Panc1 (cell line): ENCODE data around the gene PPP1R3E. TPM values are rescaled to one million over a fixed set of nuclear protein-coding genes. Genes with fewer than 3 reads are reported as not detected.

ENCODE experiments used
- ATAC-seq: fragments of 200-7000 bp; cut with Tn5 transposase; 2 replicates; pipeline ENCODE4 v1.9.1; 2020; ENCODE audit warnings: mild to moderate bottlenecking, moderate library complexity
- BruUV-seq: library from RNA; stranded (reverse); fragments of 400-500 nt; replicated peaks from 2 replicates; lab custom pipeline; 2021; lab: Mats Ljungman, UMichigan
- CTCF ChIA-PET: fragments of 300-600 bp; sonication (Branson Sonifier 250); formaldehyde crosslinking; loops from one replicate; lab custom pipeline; 2022; ENCODE audit warnings: antibody characterized with exemption; lab: Charles Lee
- POLR2A ChIA-PET: fragments of 300-600 bp; sonication (Branson Sonifier 250); formaldehyde crosslinking; loops from one replicate; lab custom pipeline; 2022; ENCODE audit warnings: antibody characterized with exemption; lab: Charles Lee
- DNase-seq: peaks from one replicate; pipeline ENCODE4 v3.0.0-alpha.2; 2010; ENCODE audit warnings: low read depth, low spot score
- H3K27ac ChIP-seq: 2 replicates; pipeline ENCODE4 v1.5.1; 2011; ENCODE audit warnings: mild to moderate bottlenecking, low read length, inconsistent platforms
- H3K27me3 ChIP-seq: fragments of 200-500 bp; sonication (Bioruptor generic); 2 replicates; pipeline ENCODE4 v1.6.0; 2014; ENCODE audit warnings: low read length, inconsistent platforms; ENCODE audit not compliant: control insufficient read depth, insufficient read depth
- H3K36me3 ChIP-seq: fragments of 200-500 bp; sonication (Bioruptor generic); 2 replicates; pipeline ENCODE4 v1.5.1; 2014; ENCODE audit warnings: inconsistent platforms, mild to moderate bottlenecking, low read length, moderate library complexity; ENCODE audit not compliant: control insufficient read depth, insufficient read depth
- H3K4me1 ChIP-seq: 2 replicates; pipeline ENCODE4 v1.5.1; 2011; ENCODE audit warnings: inconsistent platforms, mild to moderate bottlenecking, low read length, moderate library complexity; ENCODE audit not compliant: control insufficient read depth, insufficient read depth
- H3K4me3 ChIP-seq, 2 experiments: 2 replicates each; pipeline ENCODE4 v1.5.1; 2011 to 2012; ENCODE audit warnings: low read depth in 2 of 2, low read length in 2 of 2, mild to moderate bottlenecking in 2 of 2, inconsistent platforms in 1 of 2, moderate library complexity in 1 of 2
- H3K9me3 ChIP-seq: fragments of 200-500 bp; sonication (Bioruptor generic); 2 replicates; pipeline ENCODE4 v1.5.1; 2014; ENCODE audit warnings: low read depth, mild to moderate bottlenecking, inconsistent platforms, low read length, moderate library complexity; ENCODE audit not compliant: control insufficient read depth, insufficient read depth
- CTCF ChIP-seq: fragments of 450-650 bp; IDR thresholded peaks from 2 replicates; pipeline ENCODE4 v1.5.1; 2017; ENCODE audit warnings: mild to moderate bottlenecking
- POLR2AphosphoS5 ChIP-seq: IDR thresholded peaks from 2 replicates; pipeline ENCODE4 v1.6.1; 2012; ENCODE audit warnings: mild to moderate bottlenecking, low read depth, low read length, moderate library complexity
- REST ChIP-seq, 2 experiments: IDR thresholded peaks; 2 replicates each; pipeline ENCODE4 v1.6.1; 2011 to 2012; ENCODE audit warnings: low read depth in 2 of 2, control low read depth in 1 of 2, low read length in 1 of 2, mild to moderate bottlenecking in 1 of 2, moderate library complexity in 1 of 2; ENCODE audit not compliant: insufficient read depth in 1 of 2
- SIN3A ChIP-seq: IDR thresholded peaks from 2 replicates; pipeline ENCODE4 v1.6.1; 2012; ENCODE audit warnings: low read depth, mild to moderate bottlenecking, low read length, moderate library complexity, borderline replicate concordance; ENCODE audit not compliant: insufficient read depth
- TCF7L2 ChIP-seq: IDR thresholded peaks from 2 replicates; pipeline ENCODE4 v1.6.1; 2011; ENCODE audit warnings: mild to moderate bottlenecking, low read depth, low read length, inconsistent platforms
- in situ Hi-C: cut with HindIII; loops from 2 replicates; pipeline ENCODE4 v1.10.0; 2016; ENCODE audit warnings: low sequenced_read_pairs, low pct_unique_long_range_greater_than_20kb
- intact Hi-C: fragments of 100-400 bp; cut with micrococcal nuclease; formaldehyde crosslinking; loops from one replicate; pipeline ENCODE4 v1.10.0; 2022; ENCODE audit not compliant: unreplicated experiment
- total RNA-seq: library from RNA; stranded (reverse); gene quantifications from one replicate; pipeline ENCODE4 v1.2.1, GENCODE V29; 2021; ENCODE audit not compliant: unreplicated experiment

The PPP1R3E gene
- total RNA-seq, 1 experiment from 2014 or later = 8.8 TPM

GRCh38 chr14:23320584-23321571 is 18.2 kb upstream of the PPP1R3E start, which contains the start of gene PABPN1:
Gene PABPN1, plus strand, starts transcription at chr14:23321457. Its CDS starts 13 bp downstream, at chr14:23321470.
- CTCF ChIA-PET = interaction anchor here (1.2 kb wide), 1 partner anchor 40 kb away, joined by 3 read pairs; no protein-coding TSS in a partner anchor
- POLR2A ChIA-PET = interaction anchor here (0.6 kb wide), 1 partner anchor 60 kb away, joined by 5 read pairs; no protein-coding TSS in a partner anchor
- H3K9me3 ChIP-seq = no peaks in the 10 kb centered on the region
- in situ Hi-C loops = no loop called here
- BruUV-seq = no TSS peak
- DNase-seq (peak; percentile 97), ATAC-seq (peak; percentile 95)
- no peaks in the 10 kb centered on the region for H3K27me3 ChIP-seq
- intact Hi-C loops = loop anchor here (10.0 kb wide), 2 partner anchors 124 to 234 kb away; partner anchors contain the start of genes THTPA and ZFHX2
- peaks cover 7% of the 10 kb centered on the region for H3K4me1 ChIP-seq
- H3K36me3 ChIP-seq = peaks cover 21% of the 10 kb centered on the region
- no peak for TF ChIP-seq REST (IDR thresholded peaks at IDR 0.05; ENCODE audit: insufficient read depth in 1 of 2, low read depth in 2 of 2, low read length in 1 of 2)
- no peak for TF ChIP-seq CTCF
- TF ChIP-seq SIN3A = no peak
- peak; percentile 85 for TF ChIP-seq POLR2AphosphoS5
- TF ChIP-seq TCF7L2 = peak; percentile 39; the same call in 1 of the 2 replicates
- H3K27ac ChIP-seq = peak within 1 kb of the TSS; percentile 95
- peak within 1 kb of the TSS; percentile 93 to 97 for H3K4me3 ChIP-seq

DNA sequence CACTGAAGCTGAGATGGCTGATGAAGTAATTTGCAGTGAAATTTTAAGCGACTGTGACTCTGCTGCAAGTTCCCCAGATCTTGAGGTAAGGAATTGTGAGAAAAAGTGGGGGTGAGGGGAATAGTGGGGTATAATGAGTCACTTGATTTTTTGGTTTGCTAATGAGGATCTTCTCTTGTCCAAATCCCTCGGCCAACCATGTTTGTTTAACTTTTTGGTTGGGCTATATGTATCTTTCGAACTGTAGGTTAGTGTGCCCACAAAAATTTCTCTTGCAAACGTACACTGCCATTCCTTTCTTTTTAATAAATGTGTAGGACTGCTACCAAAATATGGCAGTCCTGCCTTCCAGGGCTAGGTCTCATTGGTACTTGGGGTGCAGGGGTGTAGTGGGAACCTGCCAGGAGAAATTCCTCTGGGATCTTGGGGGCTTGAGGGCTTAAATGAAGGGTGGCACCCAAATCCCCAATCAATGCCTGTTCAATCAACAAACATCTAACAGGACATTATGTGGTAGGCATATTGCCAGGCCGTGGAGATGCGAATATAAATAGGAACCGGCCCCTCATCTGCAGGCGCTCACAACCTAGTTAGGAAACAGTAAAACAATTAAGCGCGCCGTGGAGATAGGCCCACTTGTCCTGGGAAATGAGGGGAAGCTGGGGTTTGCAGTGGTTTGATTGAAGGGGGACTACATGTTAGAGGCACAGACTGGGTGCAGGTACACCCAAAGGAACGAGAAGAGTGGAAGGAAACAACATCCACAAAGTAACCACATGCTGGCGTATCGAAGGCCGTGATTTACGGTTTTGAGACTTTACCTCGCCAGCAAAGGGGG is 17.3 kb upstream of the PPP1R3E start:
- TF ChIP-seq TCF7L2 = no peak
- TF ChIP-seq CTCF = no peak
- no peak for TF ChIP-seq SIN3A
- TF ChIP-seq POLR2AphosphoS5 = no peak
- TF ChIP-seq REST (IDR thresholded peaks at IDR 0.05; ENCODE audit: insufficient read depth in 1 of 2, low read depth in 2 of 2, low read length in 1 of 2) = no peak
- no TSS peak for BruUV-seq
- CTCF ChIA-PET = interaction anchor here (0.7 kb wide), 2 partner anchors 66 to 155 kb away, joined by 6 to 8 read pairs; no protein-coding TSS in a partner anchor

More for the DNA sequence above, 17.3 kb upstream of the PPP1R3E start:
- ATAC-seq = no peak
- Histone ChIP-seq H3K27ac (peak overlapping the region; percentile 94), H3K27me3 (no peaks in the 10 kb centered on the region), H3K4me3 (peak overlapping the region; percentile 25 to 35; a peak in 2 of 4 replicates), H3K4me1 (peaks cover 7% of the 10 kb centered on the region), H3K9me3 (no peaks in the 10 kb centered on the region), H3K36me3 (peaks cover 21% of the 10 kb centered on the region)
- POLR2A ChIA-PET = interaction anchor here (0.6 kb wide), 1 partner anchor 669 kb away, joined by 5 read pairs; the partner anchor contains the start of gene DHRS4L2
- in situ Hi-C loops (no loop called here), intact Hi-C loops (loop anchor here (10.0 kb wide), 2 partner anchors 125 to 235 kb away; partner anchors contain the start of genes THTPA and ZFHX2)
- no peak for DNase-seq
